ENCODE data around the gene IL17RA. TPM values are rescaled to one million over a fixed set of nuclear protein-coding genes. Genes with fewer than 3 reads are reported as not detected.

The IL17RA gene
- total and polyA plus RNA-seq, 2 donors (not counting 3 experiments of a cell fraction or from before 2014, with no cell fraction given) = 13.0 to 19.3 TPM

DNA sequence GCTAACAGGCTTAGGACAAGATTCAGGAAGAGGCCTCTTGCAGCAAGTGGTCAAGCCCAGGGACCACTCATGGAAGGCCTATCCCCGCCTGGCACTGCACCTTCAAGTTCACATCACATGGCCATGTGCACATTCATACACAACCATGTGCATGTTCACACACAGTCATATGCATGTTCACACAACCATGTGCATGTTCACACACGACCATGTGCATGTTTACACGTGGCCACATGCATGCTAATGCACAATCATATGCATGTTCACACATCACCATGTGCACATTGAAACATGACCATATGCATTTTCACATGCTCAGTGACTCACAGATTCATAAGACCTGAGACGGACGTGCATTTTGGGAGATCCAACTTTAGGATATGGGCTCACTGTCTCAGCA lies 28.7 kb upstream of the IL17RA start:
- TF ChIP-seq FOS (IDR thresholded peaks at IDR 0.05; ENCODE audit: borderline replicate concordance, insufficient read depth, low read length) = no peak
- TF ChIP-seq, protein P1, sequence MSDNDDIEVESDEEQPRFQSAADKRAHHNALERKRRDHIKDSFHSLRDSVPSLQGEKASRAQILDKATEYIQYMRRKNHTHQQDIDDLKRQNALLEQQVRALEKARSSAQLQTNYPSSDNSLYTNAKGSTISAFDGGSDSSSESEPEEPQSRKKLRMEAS (IDR thresholded peaks at IDR 0.05; ENCODE audit: insufficient read depth, insufficient read length) = peak; percentile 79
- TF ChIP-seq GATA2 (IDR thresholded peaks at IDR 0.05; ENCODE audit: insufficient read depth, insufficient read length, low read depth, low read length) = no peak
- TF ChIP-seq MYC (IDR thresholded peaks at IDR 0.05; ENCODE audit: low read depth, low read length) = no peak
- TF ChIP-seq, protein P2, sequence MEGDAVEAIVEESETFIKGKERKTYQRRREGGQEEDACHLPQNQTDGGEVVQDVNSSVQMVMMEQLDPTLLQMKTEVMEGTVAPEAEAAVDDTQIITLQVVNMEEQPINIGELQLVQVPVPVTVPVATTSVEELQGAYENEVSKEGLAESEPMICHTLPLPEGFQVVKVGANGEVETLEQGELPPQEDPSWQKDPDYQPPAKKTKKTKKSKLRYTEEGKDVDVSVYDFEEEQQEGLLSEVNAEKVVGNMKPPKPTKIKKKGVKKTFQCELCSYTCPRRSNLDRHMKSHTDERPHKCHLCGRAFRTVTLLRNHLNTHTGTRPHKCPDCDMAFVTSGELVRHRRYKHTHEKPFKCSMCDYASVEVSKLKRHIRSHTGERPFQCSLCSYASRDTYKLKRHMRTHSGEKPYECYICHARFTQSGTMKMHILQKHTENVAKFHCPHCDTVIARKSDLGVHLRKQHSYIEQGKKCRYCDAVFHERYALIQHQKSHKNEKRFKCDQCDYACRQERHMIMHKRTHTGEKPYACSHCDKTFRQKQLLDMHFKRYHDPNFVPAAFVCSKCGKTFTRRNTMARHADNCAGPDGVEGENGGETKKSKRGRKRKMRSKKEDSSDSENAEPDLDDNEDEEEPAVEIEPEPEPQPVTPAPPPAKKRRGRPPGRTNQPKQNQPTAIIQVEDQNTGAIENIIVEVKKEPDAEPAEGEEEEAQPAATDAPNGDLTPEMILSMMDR (IDR thresholded peaks at IDR 0.05; ENCODE audit: extremely low read depth in 1 of 2, insufficient read depth in 1 of 2, low read depth in 1 of 2, low read length in 2 of 2) = no peak
- TF ChIP-seq POLR2A (IDR thresholded peaks at IDR 0.05; ENCODE audit: low read depth, low read length) = no peak
- TF ChIP-seq JUN (IDR thresholded peaks at IDR 0.05; ENCODE audit: borderline replicate concordance, insufficient read depth, insufficient read length, low read depth) = no peak
- TF ChIP-seq POLR2AphosphoS5 (IDR thresholded peaks at IDR 0.05; ENCODE audit: insufficient read depth, low read depth, low read length) = no peak
- no peak for TF ChIP-seq EZH2 (IDR thresholded peaks at IDR 0.05; ENCODE audit: borderline replicate concordance, low read depth, low read length, severe bottlenecking)
- Histone ChIP-seq H3K9me3 (replicated peaks; ENCODE audit: control insufficient read depth, insufficient read depth, low read length) (no peaks in the 10 kb centered on the region), H3K4me2 (ENCODE audit: insufficient read depth, low read length) (no peak overlapping the region), H3K9me1 (replicated peaks; ENCODE audit: control insufficient read depth, extremely low read depth, insufficient read depth, low read length) (no peaks in the 10 kb centered on the region), H3K79me2 (ENCODE audit: control insufficient read depth, insufficient read depth, low read length) (no peaks in the 10 kb centered on the region), H3K4me3 (replicated peaks in 1 of 3; ENCODE audit: insufficient read depth in 1 of 3, low read depth in 1 of 3, low read length in 3 of 3) (no peak overlapping the region), H3K4me1 (ENCODE audit: control insufficient read depth, extremely low read depth, insufficient read depth, low read length) (no peaks in the 10 kb centered on the region), H2AFZ (ENCODE audit: low read depth, low read length) (no peak overlapping the region), H3K9ac (replicated peaks; ENCODE audit: extremely low read depth, insufficient read depth, low read length) (no peak overlapping the region), H4K20me1 (replicated peaks; ENCODE audit: control insufficient read depth, extremely low read depth, insufficient read depth, low read length) (no peaks in the 10 kb centered on the region), H3K27me3 (ENCODE audit: control insufficient read depth in 2 of 2, insufficient read depth in 2 of 2, low read length in 2 of 2) (peaks cover 0 to 7% of the 10 kb centered on the region in 2 experiments), H3K36me3 (ENCODE audit: control insufficient read depth in 2 of 2, extremely low read depth in 1 of 2, insufficient read depth in 2 of 2, low read length in 2 of 2) (no peaks in the 10 kb centered on the region), H3K27ac (ENCODE audit: insufficient read depth, low read depth, low read length) (no peak overlapping the region)
- BruUV-seq (replicated peaks) = no TSS peak
- DNase-seq (ENCODE audit: low read depth, low spot score) (no peak), FAIRE-seq (no peak)
- intact Hi-C loops (cut with micrococcal nuclease) = no loop called here
- dilution Hi-C loops (cut with MboI; ENCODE audit: extremely low pct_ligation_motif_present, low sequenced_read_pairs) = no loop called here
- ChIA-PET CTCF (interaction anchor here (3.1 kb wide), 1 partner anchor 138 kb away, joined by 130 read pairs; no protein-coding TSS in a partner anchor), POLR2A (no interaction called here)
